ENCODE measurements around the gene OBSL1. TPM values are rescaled to one million over a fixed set of nuclear protein-coding genes. Genes with fewer than 3 reads are reported as not detected.

Gene OBSL1
- total and polyA plus RNA-seq, 10 of the 15 experiments (the other 5 are each of a cell fraction or from before 2014, with no cell fraction given): 0.14 to 0.77 TPM; not detected in 8

GRCh38 chr2:219541611-219542180, 29.6 kb downstream of the OBSL1 start (continued):
- TF ChIP-seq BHLHE40 (IDR thresholded peaks at IDR 0.05; ENCODE audit: borderline replicate concordance in 1 of 2, low read depth in 2 of 2, low read length in 1 of 2) (peak in 1 of 2 experiments; percentile 50; a peak in 1 of 4 replicates), BCLAF1 (IDR thresholded peaks at IDR 0.05) (no peak), CHD2 (IDR thresholded peaks at IDR 0.05; ENCODE audit: borderline replicate concordance, low read depth, low read length) (0 out of 2 replicates have a peak, but pooled peaks have one; percentile 31), SRF (IDR thresholded peaks at IDR 0.05; ENCODE audit: low read depth in 2 of 2, low read length in 2 of 2) (no peak), NFYB (IDR thresholded peaks at IDR 0.05; ENCODE audit: insufficient read depth, low read depth, low read length) (no peak), POLR2AphosphoS5 (IDR thresholded peaks at IDR 0.05; ENCODE audit: low read length) (no peak), RUNX3 (IDR thresholded peaks at IDR 0.05; ENCODE audit: low read length) (0 out of 2 replicates have a peak, but pooled peaks have one; percentile 11), RB1 (IDR thresholded peaks at IDR 0.05; ENCODE audit: borderline replicate concordance) (peak; percentile 96), ESRRA (IDR thresholded peaks at IDR 0.05; ENCODE audit: low read length) (0 out of 2 replicates have a peak, but pooled peaks have one; percentile 9), RAD21 (IDR thresholded peaks at IDR 0.05; ENCODE audit: insufficient read depth, low read depth, low read length) (peak; percentile 33), IRF4 (IDR thresholded peaks at IDR 0.05; ENCODE audit: low read depth, low read length) (no peak), GATAD2B (conservative IDR thresholded peaks at IDR 0.05; ENCODE audit: low read depth) (peak; percentile 91), LARP7 (IDR thresholded peaks at IDR 0.05) (peak; percentile 84), NBN (IDR thresholded peaks at IDR 0.05) (peak; percentile 86), MTA2 (IDR thresholded peaks at IDR 0.05; ENCODE audit: low read depth) (no peak), ZSCAN29 (IDR thresholded peaks at IDR 0.05) (no peak), MYC (IDR thresholded peaks at IDR 0.05; ENCODE audit: insufficient read depth, insufficient read length, insufficient replicate concordance, low read length, severe bottlenecking) (peak; percentile 28), HDAC2 (IDR thresholded peaks at IDR 0.05) (no peak), EZH2 (IDR thresholded peaks at IDR 0.05; ENCODE audit: borderline replicate concordance, control insufficient read depth, low read depth, low read length) (no peak), CREM (IDR thresholded peaks at IDR 0.05; ENCODE audit: low read depth) (peak; percentile 71), RAD51 (IDR thresholded peaks at IDR 0.05) (no peak)
- TF ChIP-seq, protein P1, sequence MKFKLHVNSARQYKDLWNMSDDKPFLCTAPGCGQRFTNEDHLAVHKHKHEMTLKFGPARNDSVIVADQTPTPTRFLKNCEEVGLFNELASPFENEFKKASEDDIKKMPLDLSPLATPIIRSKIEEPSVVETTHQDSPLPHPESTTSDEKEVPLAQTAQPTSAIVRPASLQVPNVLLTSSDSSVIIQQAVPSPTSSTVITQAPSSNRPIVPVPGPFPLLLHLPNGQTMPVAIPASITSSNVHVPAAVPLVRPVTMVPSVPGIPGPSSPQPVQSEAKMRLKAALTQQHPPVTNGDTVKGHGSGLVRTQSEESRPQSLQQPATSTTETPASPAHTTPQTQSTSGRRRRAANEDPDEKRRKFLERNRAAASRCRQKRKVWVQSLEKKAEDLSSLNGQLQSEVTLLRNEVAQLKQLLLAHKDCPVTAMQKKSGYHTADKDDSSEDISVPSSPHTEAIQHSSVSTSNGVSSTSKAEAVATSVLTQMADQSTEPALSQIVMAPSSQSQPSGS (IDR thresholded peaks at IDR 0.05; ENCODE audit: low read length): no peak
- TF ChIP-seq, protein P2, sequence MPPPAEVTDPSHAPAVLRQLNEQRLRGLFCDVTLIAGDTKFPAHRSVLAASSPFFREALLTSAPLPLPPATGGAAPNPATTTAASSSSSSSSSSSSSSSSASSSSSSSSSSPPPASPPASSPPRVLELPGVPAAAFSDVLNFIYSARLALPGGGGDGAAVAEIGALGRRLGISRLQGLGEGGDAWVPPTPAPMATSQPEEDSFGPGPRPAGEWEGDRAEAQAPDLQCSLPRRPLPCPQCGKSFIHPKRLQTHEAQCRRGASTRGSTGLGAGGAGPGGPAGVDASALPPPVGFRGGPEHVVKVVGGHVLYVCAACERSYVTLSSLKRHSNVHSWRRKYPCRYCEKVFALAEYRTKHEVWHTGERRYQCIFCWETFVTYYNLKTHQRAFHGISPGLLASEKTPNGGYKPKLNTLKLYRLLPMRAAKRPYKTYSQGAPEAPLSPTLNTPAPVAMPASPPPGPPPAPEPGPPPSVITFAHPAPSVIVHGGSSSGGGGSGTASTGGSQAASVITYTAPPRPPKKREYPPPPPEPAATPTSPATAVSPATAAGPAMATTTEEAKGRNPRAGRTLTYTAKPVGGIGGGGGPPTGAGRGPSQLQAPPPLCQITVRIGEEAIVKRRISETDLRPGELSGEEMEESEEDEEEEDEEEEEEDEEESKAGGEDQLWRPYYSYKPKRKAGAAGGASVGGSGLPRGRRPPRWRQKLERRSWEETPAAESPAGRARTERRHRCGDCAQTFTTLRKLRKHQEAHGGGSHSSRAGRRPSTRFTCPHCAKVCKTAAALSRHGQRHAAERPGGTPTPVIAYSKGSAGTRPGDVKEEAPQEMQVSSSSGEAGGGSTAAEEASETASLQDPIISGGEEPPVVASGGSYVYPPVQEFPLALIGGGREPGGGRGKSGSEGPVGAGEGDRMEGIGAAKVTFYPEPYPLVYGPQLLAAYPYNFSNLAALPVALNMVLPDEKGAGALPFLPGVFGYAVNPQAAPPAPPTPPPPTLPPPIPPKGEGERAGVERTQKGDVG (CRISPR knock-in tag; IDR thresholded peaks at IDR 0.05): no peak
- TF ChIP-seq, protein P3, sequence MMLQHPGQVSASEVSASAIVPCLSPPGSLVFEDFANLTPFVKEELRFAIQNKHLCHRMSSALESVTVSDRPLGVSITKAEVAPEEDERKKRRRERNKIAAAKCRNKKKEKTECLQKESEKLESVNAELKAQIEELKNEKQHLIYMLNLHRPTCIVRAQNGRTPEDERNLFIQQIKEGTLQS (IDR thresholded peaks at IDR 0.05; ENCODE audit: borderline replicate concordance, extremely low read depth, low read depth, low read length): peak; percentile 16; the same call in 1 of the 2 replicates
